ENCODE data around the gene HMGCR. TPM values are rescaled to one million over a fixed set of nuclear protein-coding genes. Genes with fewer than 3 reads are reported as not detected.
"Not testable (repeated sequence)": the region's sequence is repeated elsewhere in the genome, so short reads cannot be mapped to it uniquely, and the experiment has no call there.

HMGCR gene
- total RNA-seq = 100 to 1,000 TPM in 5 of 8 experiments, 10 to 100 TPM in 3; 33.1 to 198 (median 105) TPM

- Histone ChIP-seq H3K4me1 (replicated peaks in 1 of 2) (peaks cover 4 to 30% of the 10 kb centered on the region in 2 donors), H3K4me3 (peak within 1 kb of the TSS; percentile 68 to 79 (median 77)), H3K27ac (peak within 1 kb of the TSS; percentile 91 to 92)
- 0 to 18% (median 0%) methylated on average over 2 to 22 of the region's 56 CpGs for WGBS, 10 experiments
- in situ Hi-C loops (cut with MboI; ENCODE audit: low pct_unique_long_range_greater_than_20kb in 2 of 9, low sequenced_read_pairs in 9 of 9, unreplicated experiment in 9 of 9) = loop anchor here in 2 of 9 experiments (10.0 to 25.0 kb wide), 2 partner anchors 52 to 574 kb away; partner anchors contain the start of genes GFM2 (in 1 of the 2) and NSA2 (in 1 of the 2)
- peak; percentile 87 to 95 (median 94) for ATAC-seq (replicated peaks in 6 of 8)
These were observed at the start of gene HMGCR for GRCh38 chr5:75336615-75337336. Gene HMGCR, plus strand, starts transcription at chr5:75337220. Its CDS starts 5,386 bp downstream, at chr5:75342606.

- in situ Hi-C loops (cut with MboI; ENCODE audit: low pct_unique_long_range_greater_than_20kb in 2 of 9, low sequenced_read_pairs in 9 of 9, unreplicated experiment in 9 of 9); H3K27ac ChIP-seq: not testable (repeated sequence)
- WGBS, 10 experiments = 20 to 71% (median 64%) methylated on average over 1 to 3 of the region's 3 CpGs; no CpG with 5 or more reads in 7 of the 10 experiments
These were observed 45.2 kb upstream of the HMGCR start for GRCh38 chr5:75291844-75292243.

GRCh38 chr5:75300084-75300483 is 36.9 kb upstream of the HMGCR start:
- Histone ChIP-seq H3K4me1 (replicated peaks in 1 of 2) (no peaks in the 10 kb centered on the region), H3K27ac (no peak overlapping the region), H3K4me3 (no peak overlapping the region)
- ATAC-seq (replicated peaks in 6 of 8) = no peak
- in situ Hi-C loops (cut with MboI; ENCODE audit: low pct_unique_long_range_greater_than_20kb in 2 of 9, low sequenced_read_pairs in 9 of 9, unreplicated experiment in 9 of 9) = no loop called here

More at GRCh38 chr5:75291844-75292243, 45.2 kb upstream of the HMGCR start:
- not testable (repeated sequence) for H3K4me3 ChIP-seq; ATAC-seq (replicated peaks in 6 of 8); H3K4me1 ChIP-seq (replicated peaks in 1 of 2)

GRCh38 chr5:75303419-75303818 is 33.6 kb upstream of the HMGCR start:
- in situ Hi-C loops (cut with MboI; ENCODE audit: low pct_unique_long_range_greater_than_20kb in 2 of 9, low sequenced_read_pairs in 9 of 9, unreplicated experiment in 9 of 9) = no loop called here
- Histone ChIP-seq H3K4me1 (replicated peaks in 1 of 2) (no peaks in the 10 kb centered on the region), H3K4me3 (no peak overlapping the region), H3K27ac (no peak overlapping the region)
- WGBS, 10 experiments = 10 to 100% (median 89%) methylated on average over 1 to 4 of the region's 4 CpGs; no CpG with 5 or more reads in 3 of the 10 experiments
- no peak for ATAC-seq (replicated peaks in 6 of 8)

GRCh38 chr5:75304486-75304885 is 32.5 kb upstream of the HMGCR start:
- H3K27ac ChIP-seq; in situ Hi-C loops (cut with MboI; ENCODE audit: low pct_unique_long_range_greater_than_20kb in 2 of 9, low sequenced_read_pairs in 9 of 9, unreplicated experiment in 9 of 9); H3K4me1 ChIP-seq (replicated peaks in 1 of 2); ATAC-seq (replicated peaks in 6 of 8); H3K4me3 ChIP-seq: not testable (repeated sequence)
- 55 to 92% (median 80%) methylated on average over 2 to 10 of the region's 11 CpGs; no CpG with 5 or more reads in 3 of the 10 experiments for WGBS, 10 experiments

- H3K4me1 ChIP-seq (replicated peaks in 1 of 2) = no peaks in the 10 kb centered on the region
- WGBS, 10 experiments = 90 to 100% (median 100%) methylated on average over 1 of the region's 1 CpG; no CpG with 5 or more reads in 1 of the 10 experiments
- no peak overlapping the region for H3K4me3 ChIP-seq
- in situ Hi-C loops (cut with MboI; ENCODE audit: low pct_unique_long_range_greater_than_20kb in 2 of 9, low sequenced_read_pairs in 9 of 9, unreplicated experiment in 9 of 9) = no loop called here
- ATAC-seq (replicated peaks in 6 of 8) = no peak
- H3K27ac ChIP-seq = no peak overlapping the region
These were observed 30.3 kb upstream of the HMGCR start for GRCh38 chr5:75306746-75307145.

GRCh38 chr5:75310212-75310611 is 26.8 kb upstream of the HMGCR start:
- no peak for ATAC-seq (replicated peaks in 6 of 8)
- Histone ChIP-seq H3K4me3 (no peak overlapping the region), H3K27ac (no peak overlapping the region), H3K4me1 (replicated peaks in 1 of 2) (no peaks in the 10 kb centered on the region)
- in situ Hi-C loops (cut with MboI; ENCODE audit: low pct_unique_long_range_greater_than_20kb in 2 of 9, low sequenced_read_pairs in 9 of 9, unreplicated experiment in 9 of 9) = no loop called here
- 72 to 100% (median 92%) methylated on average over 1 to 3 of the region's 3 CpGs; no CpG with 5 or more reads in 2 of the 10 experiments for WGBS, 10 experiments

GRCh38 chr5:75319148-75319547 is 17.9 kb upstream of the HMGCR start:
- 53 to 90% (median 82%) methylated on average over 1 to 3 of the region's 4 CpGs; no CpG with 5 or more reads in 1 of the 10 experiments for WGBS, 10 experiments
- H3K4me3 ChIP-seq; H3K4me1 ChIP-seq (replicated peaks in 1 of 2); in situ Hi-C loops (cut with MboI; ENCODE audit: low pct_unique_long_range_greater_than_20kb in 2 of 9, low sequenced_read_pairs in 9 of 9, unreplicated experiment in 9 of 9); ATAC-seq (replicated peaks in 6 of 8); H3K27ac ChIP-seq: not testable (repeated sequence)

- ATAC-seq (replicated peaks in 6 of 8) = no peak
- in situ Hi-C loops (cut with MboI; ENCODE audit: low pct_unique_long_range_greater_than_20kb in 2 of 9, low sequenced_read_pairs in 9 of 9, unreplicated experiment in 9 of 9) = no loop called here
- 80 to 100% (median 85%) methylated on average over 1 of the region's 1 CpG; no CpG with 5 or more reads in 6 of the 10 experiments for WGBS, 10 experiments
- Histone ChIP-seq H3K27ac (no peak overlapping the region), H3K4me3 (no peak overlapping the region), H3K4me1 (replicated peaks in 1 of 2) (no peaks in the 10 kb centered on the region)
These were observed 17.4 kb upstream of the HMGCR start for GRCh38 chr5:75319638-75320037.

GRCh38 chr5:75320371-75320770 is 16.6 kb upstream of the HMGCR start:
- no peak overlapping the region for H3K27ac ChIP-seq
- no peak for ATAC-seq (replicated peaks in 6 of 8)
- H3K4me1 ChIP-seq (replicated peaks in 1 of 2) = no peaks in the 10 kb centered on the region
- WGBS, 10 experiments = 54 to 100% (median 91%) methylated on average over 1 to 7 of the region's 7 CpGs; no CpG with 5 or more reads in 2 of the 10 experiments
- in situ Hi-C loops (cut with MboI; ENCODE audit: low pct_unique_long_range_greater_than_20kb in 2 of 9, low sequenced_read_pairs in 9 of 9, unreplicated experiment in 9 of 9) = no loop called here
- no peak overlapping the region for H3K4me3 ChIP-seq

GRCh38 chr5:75322066-75322465 is 15.0 kb upstream of the HMGCR start:
- H3K4me1 ChIP-seq (replicated peaks in 1 of 2) = no peaks in the 10 kb centered on the region
- whole genome bisulfite sequencing, 10 experiments = 90 to 100% (median 94%) methylated on average over 3 to 4 of the region's 5 CpGs; no CpG with 5 or more reads in 6 of the 10 experiments
- H3K4me3 ChIP-seq = no peak overlapping the region
- in situ Hi-C loops (cut with MboI; ENCODE audit: low pct_unique_long_range_greater_than_20kb in 2 of 9, low sequenced_read_pairs in 9 of 9, unreplicated experiment in 9 of 9) = no loop called here
- no peak overlapping the region for H3K27ac ChIP-seq
- no peak for ATAC-seq (replicated peaks in 6 of 8)

GRCh38 chr5:75324791-75325190 is 12.2 kb upstream of the HMGCR start:
- Histone ChIP-seq H3K4me3 (no peak overlapping the region), H3K27ac (no peak overlapping the region), H3K4me1 (replicated peaks in 1 of 2) (no peaks in the 10 kb centered on the region)
- 9 to 100% (median 80%) methylated on average over 1 of the region's 1 CpG; no CpG with 5 or more reads in 3 of the 10 experiments for WGBS, 10 experiments
- no peak for ATAC-seq (replicated peaks in 6 of 8)
- in situ Hi-C loops (cut with MboI; ENCODE audit: low pct_unique_long_range_greater_than_20kb in 2 of 9, low sequenced_read_pairs in 9 of 9, unreplicated experiment in 9 of 9) = loop anchor here in 1 of 9 experiments (25.0 kb wide), 1 partner anchor 562 kb away; the partner anchor contains the start of genes GFM2 and NSA2

- Histone ChIP-seq H3K4me1 (replicated peaks in 1 of 2) (no peaks in the 10 kb centered on the region), H3K27ac (no peak overlapping the region), H3K4me3 (no peak overlapping the region)
- ATAC-seq (replicated peaks in 6 of 8) = no peak
- in situ Hi-C loops (cut with MboI; ENCODE audit: low pct_unique_long_range_greater_than_20kb in 2 of 9, low sequenced_read_pairs in 9 of 9, unreplicated experiment in 9 of 9) = loop anchor here in 1 of 9 experiments (25.0 kb wide), 1 partner anchor 563 kb away; the partner anchor contains the start of genes GFM2 and NSA2
- 14 to 100% (median 100%) methylated on average over 1 of the region's 1 CpG; no CpG with 5 or more reads in 2 of the 10 experiments for WGBS, 10 experiments
These were observed 11.8 kb upstream of the HMGCR start for GRCh38 chr5:75325242-75325641.
